DMS114 treated with DMSO at 0.1 percent for 48 hours (cell line): ENCODE measurements around the gene CEACAM18.
"Not testable (repeated sequence)": the region's sequence is repeated elsewhere in the genome, so short reads cannot be mapped to it uniquely, and the experiment has no call there.

Experiments
- DNase-seq: peaks from one replicate; lab custom pipeline; 2025; ENCODE audit not compliant: unreplicated experiment; lab: John Stamatoyannopoulos, UW

CEACAM18 gene

DNA sequence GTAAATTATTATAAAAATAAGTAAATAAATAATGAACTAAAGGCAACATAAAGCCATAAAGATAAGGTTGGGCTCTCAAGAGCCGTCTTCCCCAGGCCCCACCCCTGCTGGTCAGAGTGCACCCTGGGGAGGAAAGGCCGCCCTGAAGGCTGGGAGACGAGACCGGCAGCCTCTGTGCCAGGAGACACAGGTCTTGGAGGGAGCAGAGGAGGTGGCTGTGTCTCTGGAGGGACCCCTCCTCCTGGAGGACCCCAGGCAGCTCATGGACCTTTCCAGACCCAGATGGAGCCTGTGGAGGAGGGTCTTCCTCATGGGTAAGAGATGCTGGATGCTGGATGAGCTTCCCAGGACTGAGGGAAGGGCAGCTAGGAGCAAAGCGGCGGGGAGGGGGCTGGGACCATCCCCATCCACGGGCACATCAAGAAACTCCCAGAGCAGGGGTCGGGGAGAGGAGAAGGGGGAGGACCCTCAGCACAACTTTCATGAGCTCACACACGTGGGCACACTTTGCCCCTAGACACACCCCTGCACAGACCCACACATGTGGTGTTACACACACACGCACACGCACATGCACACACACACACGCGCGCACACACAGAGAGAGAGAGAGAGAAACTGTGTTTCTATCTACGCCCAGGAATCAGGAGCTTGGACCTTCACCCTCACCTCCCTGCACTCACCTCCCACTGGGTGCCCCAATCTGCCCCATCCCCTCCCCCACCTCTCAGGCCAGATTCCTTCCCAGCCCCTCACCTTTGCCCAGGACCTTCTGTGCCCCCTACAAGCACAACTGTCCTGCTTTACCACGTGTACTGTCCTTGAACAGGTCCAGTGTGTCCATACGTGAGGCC, at the start of gene CEACAM18:
Gene CEACAM18, plus strand, starts transcription at position 159 of the 854 bp plus-strand sequence.
- no peak for DNase-seq

DNA sequence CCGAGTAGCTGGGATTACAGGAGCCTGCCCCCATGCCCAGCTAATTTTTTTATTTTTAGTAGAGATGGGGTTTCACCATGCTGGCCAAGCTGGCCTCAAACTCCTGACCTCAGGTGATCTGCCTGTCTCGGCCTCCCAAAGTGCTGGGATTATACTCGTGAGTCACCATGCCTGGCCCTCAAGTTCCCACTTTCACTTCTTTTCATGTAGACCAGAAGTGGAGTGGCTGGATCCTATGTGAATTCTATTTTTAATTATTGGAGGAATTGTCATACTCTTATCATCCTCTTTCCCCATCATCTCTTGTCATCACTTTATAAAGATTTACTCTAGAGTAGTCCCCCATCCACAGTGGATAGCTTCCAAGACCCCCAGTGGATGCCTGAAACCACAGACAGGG, 48.1 kb upstream of the CEACAM18 start:
- no peak for DNase-seq

DNA sequence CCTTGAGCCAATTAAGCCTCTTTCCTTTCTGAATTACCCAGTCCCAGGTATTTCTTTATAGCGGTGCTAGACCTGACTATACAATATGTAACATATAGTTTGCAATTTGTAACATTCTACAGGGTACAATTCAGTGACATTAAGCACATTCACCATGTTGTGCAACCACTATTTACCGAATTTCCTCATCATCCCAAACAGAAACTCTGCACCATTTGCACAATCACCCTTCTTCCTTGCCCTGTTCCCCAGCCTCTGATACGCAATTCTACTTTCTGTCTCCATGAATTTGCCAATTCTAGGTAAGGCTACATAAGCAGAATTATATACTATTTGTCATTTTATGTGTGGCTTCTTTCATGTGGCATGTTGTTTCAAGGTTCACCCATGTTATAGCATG, 47.2 kb upstream of the CEACAM18 start:
- no peak for DNase-seq

DNA sequence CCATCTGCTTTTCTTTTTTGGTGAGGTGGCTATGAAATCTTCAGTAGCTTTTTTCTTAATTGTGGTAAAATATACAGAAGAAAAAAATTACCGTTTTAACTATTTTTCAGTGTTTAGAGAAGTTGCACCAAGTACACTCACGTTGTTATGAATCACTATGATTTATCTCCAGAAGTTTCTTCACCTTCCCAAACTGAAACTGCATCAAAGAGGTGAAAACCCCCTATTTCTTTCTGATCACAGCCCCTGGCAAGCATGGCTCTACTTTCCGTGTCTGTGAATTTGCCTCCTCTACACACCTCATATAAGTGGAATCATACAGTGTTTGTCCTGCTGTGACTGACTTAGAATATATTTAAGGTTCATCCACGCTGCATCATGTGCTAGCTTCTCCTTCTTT, 45.3 kb upstream of the CEACAM18 start:
- DNase-seq, result no peak

DNA sequence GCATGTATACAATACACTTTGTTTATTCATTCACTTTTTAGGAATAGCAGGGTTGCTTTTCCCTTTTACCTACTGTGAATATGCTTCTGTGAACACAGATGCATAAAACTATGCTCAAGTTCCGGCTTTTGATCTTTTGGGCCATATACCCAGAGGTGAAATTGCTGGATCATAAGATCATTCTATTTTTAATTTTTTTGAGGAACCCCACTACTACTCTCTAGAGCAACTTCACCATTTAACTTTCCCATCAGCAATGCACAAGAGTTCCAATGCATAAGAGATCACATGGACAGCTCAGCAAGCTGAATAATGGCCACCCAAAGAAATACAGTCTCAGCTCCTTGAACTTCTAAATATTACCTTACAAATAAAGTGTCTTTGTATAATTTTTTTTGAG, 43.9 kb upstream of the CEACAM18 start:
- no peak for DNase-seq

DNA sequence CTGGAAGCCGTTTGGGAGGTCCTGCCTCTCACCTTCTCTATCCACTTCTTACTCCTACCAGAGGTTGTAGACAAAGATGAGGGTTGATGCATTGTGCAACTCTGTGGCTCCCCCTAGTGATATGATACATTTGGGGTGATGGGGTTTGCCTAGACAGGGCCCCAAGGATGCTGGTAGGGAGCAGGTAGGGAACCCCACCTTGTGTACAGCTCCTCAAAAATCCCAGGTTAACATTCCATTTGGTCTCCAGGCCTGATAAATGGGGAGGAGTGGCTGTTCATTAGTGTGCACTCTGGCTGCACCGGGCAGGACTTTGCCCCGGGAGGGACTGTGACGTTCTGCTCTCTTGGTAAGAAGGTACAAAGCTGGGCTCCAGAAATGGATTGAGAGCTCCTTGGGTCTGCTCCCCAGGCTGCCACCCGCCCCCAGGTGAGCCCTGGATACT, 39.3 kb upstream of the CEACAM18 start:
- no peak for DNase-seq

DNA sequence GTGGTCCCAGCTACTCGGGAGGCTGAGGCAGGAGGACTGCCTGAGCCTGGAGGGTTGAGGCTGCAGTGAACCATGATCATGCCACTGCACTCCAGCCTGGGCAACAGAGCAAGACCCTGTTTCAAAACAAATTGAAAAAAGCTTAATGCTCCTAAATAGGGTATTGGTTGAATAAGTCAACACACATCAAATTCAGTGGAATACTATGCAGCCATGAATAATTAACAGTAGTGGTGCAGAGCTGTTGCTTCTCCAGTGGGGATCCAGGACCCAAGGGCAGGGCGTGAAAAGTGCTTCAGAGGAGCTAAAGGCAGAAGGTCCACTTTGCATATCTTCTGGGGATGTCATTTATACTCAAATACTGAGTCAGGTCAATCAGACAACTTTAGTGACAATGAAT, 38.3 kb upstream of the CEACAM18 start:
- no peak for DNase-seq

DNA sequence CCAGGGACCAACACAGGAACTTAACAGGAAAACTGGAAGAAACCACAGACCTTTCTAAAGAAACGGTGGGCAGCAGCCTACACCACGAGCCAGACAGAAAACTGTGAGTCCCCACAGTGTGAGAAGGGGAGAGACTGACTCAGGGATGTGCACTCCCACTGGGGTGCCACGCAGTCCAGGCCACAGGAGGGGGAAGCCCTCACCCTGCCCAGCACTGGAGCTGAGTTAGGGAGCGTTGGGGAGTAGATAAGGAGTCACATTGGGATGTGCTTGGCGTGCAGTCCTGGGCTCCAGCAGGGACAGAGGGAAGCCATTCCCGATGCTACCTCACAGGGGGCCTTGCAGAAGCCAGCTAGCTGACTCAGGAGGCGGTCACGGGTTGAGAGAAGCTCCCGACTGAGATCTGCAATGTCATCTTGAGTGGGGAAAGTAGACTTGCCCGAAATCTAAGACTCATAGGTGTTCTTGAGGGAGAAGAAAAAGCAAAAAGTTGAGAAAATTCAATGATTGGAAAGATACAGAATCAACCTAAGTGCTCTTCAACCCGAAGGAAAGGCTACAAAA, 37.4 kb upstream of the CEACAM18 start:
- no peak for DNase-seq

DNA sequence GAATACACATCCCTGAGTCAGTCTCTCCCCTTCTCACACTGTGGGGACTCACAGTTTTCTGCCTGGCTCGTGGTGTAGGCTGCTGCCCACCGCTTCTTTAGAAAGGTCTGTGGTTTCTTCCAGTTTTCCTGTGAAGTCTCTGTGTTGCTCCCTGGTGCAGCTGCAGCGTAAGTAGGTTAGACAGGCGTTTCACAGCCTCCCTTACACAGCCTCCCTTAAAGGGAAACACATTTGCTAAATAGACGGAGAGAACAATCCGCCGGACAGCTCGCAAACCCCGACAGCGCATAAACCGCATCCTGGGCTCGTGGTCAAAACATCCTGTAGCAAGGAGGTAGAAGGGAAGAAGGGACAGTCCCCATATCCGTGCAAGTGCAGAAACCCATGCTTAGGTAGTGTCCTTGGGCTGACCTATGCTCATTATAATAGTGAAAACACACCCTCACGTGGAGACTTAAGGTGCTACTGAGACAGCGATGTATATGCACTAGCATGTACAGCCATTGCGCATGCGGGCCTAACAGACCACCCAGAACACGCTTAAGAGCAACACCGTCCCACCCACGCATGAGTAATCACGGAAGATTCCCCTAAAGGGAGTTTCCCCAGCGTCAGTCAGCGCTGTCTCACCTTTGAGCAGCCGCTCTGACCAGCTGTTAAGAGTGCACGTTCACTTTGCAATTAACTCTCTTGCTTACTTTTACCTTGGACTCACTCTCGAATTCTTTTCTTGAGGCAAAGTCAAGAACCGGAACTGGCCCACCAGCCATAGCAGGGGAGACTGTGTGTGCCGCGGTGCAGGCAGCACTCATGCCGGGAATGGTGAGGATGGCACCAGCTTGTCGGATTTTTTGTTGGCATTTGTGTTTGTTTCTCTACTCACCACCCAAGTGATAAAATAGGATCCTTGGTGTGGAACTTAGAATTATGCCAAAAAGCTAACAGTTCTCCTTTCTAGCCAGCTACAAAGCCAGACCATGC, 36.6 kb upstream of the CEACAM18 start:
- no peak for DNase-seq

DNA sequence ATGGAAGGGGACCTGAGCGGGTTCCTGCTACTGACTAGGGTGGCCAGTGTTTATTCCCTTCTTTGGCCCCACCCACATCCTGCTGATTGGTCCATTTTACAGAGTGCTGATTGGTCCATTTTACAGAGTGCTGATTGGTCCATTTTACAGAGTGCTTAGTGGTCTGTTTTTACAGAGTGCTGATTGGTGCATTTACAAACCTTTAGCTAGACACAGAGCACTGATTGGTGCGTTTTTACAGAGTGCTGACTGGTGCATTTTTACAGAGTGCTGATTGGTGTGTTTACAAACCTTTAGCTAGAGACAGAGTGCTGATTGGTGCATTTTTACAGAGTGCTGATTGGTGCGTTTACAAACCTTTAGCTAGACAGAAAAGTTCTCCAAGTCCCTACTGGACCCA, 30.8 kb upstream of the CEACAM18 start:
- DNase-seq, result not testable (repeated sequence)

DNA sequence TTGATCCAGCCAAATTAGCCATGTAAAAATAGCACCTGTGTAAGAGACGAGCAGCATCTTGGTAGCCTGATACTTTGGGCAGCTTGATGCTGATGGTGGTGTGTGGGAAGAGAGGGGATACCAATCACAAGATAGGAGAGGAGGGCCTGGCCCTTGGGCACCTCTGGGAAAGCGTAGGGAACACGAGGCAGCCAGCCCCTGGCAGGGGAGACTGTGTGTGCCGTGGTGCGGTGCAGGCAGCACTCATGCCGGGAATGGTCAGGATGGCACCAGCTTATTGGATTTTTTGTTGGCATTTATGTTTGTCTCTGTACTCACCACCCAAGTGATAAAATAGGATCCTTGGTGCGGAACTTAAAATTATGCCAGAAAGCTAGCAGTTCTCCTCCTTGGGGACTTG, 30.3 kb upstream of the CEACAM18 start:
- no peak for DNase-seq

DNA sequence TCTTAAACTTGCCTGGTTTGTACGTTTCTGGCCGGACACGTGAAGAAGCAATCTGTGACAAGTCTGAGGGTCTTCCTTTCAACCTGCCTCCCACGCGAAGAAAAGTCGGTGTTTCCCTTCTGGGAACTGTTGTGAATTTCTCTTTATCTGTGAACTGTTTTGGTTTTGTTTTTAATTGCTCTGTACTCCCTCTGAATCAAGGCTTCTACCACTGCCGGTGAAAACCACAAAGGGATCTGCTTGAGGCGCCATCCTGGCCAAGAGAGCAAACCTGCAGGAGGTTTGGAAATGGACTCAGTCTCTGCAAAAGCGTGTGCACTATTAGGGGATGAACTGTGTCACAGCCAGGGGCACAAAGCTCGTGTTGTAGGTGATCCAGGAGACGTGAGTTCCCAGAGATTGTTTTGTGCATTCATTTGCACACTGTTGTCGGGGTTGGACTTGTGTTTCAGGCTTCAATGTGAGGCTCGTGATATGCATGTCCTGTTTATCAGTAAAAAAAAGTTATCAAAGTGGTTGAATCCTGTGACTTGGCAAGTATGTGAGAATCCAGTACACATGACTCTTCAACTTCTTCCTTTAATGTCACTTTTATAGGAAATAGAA, 29.8 kb upstream of the CEACAM18 start:
- DNase-seq, result no peak

DNA sequence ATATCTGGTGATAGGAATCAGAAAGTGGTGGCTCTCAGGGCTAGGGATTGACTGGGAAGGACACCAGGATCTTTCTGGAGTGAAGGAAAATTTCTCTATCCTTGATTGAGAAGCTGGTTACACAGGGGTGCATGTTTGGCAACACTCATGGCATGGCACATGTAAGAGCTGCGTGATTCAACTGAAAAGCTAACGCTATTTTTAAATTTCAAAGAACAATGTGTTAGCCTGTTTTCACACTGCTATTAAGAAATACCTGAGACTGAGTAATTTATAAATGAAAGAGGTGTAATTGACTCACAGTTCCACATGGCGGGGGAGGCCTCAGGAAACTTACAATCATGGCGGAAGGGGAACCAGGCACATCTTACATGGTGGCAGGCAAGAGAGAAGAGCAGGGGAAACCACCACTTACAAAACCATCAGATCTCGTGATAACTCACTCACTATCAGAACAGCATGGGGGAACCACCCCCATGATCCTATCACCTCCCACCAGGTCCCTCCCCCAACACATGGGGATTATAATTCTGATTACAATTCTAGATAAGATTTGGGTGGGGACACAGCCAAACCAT, 27.5 kb upstream of the CEACAM18 start:
- no peak for DNase-seq

DNA sequence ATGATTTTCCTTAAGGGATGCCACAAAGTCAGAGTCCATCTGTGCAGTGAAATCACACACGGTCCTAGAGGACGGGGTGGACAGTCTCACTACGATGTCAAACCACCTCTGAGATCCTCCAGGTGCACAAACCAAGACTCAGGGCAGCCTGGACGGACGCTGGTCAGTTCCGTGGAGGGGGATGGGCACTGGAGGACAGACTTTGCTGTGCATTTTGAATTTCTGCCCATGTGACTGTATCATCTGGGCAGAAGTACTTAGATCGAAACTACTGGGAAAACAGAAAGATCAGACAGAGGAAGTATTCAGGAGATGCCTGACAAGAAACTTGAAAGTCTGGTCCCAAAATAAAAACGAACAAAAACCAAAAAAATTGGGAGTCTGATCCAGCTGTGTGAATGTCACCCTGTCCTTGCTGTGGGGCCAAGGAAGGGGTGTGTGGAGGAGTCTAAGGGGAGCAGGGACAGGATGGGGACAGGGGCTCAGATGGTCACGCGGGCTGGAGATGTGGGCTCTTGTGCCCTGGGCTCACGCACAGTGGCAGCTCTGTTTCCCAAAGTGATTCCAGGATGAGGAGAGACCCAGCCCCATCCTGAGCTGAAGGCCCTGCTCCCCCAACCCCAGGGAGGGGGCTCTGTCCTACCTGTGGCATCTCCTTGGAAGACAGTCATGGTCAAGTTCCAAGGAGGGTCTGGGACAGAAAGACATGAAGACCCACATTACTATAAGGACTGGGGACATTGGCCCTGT, 21.6 kb upstream of the CEACAM18 start:
- no peak for DNase-seq

DNA sequence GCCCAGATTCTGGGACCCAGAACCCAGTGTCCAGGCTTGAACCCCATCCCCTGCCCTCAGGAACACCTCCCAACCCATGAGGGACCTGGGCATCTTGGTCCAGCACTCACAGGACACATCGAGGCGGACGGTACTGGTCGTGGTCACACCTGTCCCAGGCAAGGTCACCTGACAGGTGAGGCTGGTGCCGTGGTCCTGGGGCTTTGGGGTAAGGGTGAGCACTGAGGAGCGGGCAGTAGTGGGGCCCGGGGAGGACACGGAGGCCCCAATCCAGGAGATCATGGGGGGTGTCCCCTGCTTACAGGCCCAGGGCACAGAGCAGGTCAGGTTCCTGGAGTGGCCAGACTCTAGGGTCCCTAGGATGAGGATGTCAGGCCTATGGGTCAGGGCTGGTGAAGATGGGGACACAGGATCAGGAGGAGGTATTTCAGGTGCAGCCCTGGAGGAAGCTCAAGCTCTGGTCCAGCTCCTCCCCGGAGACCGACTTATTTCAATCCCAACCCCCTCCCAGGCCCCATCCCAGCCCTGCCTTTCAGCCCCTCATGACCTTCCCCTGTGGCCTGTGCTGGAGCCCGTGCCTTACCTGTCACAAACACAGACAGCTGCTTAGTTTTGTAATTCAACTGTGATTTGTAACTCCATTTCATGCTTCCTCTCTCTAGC, 20.9 kb upstream of the CEACAM18 start:
- DNase-seq, result no peak

DNA sequence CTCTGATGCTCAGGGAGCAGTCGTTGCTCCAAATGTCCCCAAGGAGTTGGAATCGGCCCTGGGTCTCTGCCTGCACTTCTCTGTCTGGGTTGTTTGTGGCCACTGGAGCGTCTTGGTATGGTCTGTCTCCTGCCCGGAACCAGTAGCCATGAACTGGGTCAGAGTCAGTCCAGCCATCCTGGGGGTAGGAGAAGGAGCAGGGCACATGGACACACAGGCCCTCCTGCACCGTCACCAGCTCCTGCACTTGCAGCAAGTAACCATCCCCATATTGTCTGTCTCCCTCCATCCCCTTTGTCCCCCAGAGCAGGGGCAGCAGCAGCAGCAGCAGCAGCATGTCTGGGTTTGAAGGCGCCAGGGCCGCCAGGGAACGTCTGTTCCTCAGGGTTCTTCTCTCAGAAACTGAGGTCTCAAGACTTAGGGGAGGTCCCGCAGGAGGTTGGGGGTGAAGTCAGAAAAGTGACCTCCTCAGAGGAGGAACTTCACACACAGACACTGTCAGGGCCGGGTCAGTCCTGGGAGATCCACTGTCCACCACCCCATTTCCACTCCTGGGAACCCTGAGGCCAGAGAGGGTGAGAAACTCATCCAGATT, 20.2 kb upstream of the CEACAM18 start, which contains the start of gene SIGLEC8:
Gene SIGLEC8, minus strand, starts transcription at position 404 of the 595 bp plus-strand sequence. Its CDS starts 67 bp downstream, at position 337.
- no peak for DNase-seq

DNA sequence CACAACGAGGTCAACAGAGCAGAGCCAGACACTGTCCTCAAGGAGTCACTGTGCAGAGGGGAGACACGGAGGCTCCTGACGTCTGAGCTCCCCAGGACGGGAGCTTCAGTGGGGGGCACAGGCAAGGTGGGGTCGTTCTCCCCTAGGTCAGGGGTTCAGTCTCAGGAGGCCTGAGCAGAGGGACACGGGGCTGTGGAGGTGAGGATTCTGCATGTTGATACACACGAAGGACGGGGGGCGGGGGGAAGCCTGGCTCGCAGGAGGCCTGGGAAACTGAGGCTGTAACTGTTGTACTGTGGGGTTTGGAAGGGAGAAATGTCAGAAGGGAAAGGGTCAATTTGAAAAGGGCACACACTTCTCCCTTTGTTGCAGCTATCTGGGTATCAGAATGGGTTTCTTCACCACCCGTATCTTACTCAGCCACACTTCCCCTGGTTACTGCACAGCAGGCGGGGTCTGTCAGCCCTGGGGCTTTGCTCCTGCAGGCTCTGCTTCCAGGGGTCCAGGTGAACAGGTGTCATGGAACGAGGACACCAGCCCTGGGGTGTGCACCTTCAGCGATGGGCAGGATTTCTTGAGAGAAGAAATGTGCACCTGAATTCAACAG, 19.3 kb upstream of the CEACAM18 start:
- DNase-seq, result no peak

DNA sequence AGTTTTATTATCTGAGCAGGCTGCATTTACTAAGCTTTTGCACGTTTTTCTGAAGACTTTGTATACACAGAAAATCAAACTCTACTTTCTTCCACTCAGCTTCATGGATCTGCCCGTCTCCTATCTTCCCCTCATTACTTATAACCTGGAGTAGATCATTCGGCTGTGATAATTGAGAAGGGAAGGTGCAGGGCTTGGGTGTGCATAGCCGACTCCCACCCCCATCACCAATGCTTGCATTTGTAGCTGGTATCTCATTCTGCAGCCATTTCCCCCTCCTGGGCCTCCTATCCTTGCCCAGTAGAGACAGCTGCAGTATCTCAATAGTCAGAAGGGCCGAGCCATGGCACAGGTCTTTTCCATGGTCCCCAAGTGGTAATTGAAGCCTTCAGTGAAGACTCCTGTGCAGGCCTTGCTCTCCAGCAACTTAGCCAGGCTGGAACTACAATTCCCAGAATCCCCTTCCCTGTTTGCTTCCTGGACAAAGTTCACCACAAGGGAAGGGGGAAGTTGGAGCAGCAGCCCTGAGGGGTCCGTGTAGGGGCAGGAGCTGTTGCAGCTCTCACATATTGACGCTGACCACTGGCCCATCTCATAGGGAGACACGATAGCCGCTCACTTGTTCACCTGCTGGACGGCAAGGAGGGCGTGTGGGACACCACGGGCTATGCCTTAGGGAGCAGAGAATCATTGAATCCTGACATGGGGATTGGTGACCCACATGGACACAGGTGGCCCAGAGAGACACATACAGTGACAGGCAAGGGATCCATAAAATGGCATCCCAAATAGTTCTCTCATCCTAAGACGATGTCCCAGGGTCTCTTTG, 18.0 kb upstream of the CEACAM18 start:
- no peak for DNase-seq
